ENCODE measurements around the gene DPYSL3. TPM values are rescaled to one million over a fixed set of nuclear protein-coding genes. Genes with fewer than 3 reads are reported as not detected.

DPYSL3 gene
- polyA plus RNA-seq, 1 of the 3 experiments (the other 2 are of a cell fraction): 123 TPM

DNA sequence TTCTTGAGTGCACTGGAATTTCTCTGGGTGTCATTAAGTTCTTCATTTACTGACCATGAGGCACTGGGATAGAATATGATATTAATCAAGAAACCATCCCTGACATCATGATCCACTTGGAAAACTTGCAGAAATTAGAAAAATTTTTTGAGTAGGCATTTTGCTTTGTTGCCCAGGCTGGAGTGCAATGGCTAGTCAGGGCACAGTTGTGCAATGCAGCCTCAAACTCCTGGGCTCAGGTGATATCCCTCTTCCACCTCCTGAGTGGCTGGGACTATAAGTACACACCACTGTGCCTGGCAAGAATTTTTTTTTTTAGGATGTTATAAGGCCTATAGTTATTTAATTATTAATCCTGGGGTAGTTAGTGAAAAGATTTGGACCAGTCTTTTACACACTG, 168.5 kb downstream of the DPYSL3 start:
- Histone ChIP-seq H3K79me2 (ENCODE audit: insufficient read depth) (no peaks in the 10 kb centered on the region), H3K9ac (no peak overlapping the region), H3K4me2 (no peak overlapping the region), H3K27ac (ENCODE audit: low read depth in 2 of 2, low read length in 1 of 2) (no peak overlapping the region), H3K36me3 (replicated peaks in 1 of 2; ENCODE audit: control insufficient read depth in 1 of 2, insufficient read depth in 2 of 2, low read length in 1 of 2) (no peaks in the 10 kb centered on the region), H3K4me3 (ENCODE audit: low read depth in 2 of 2, low read length in 1 of 2) (no peak overlapping the region), H4K20me1 (ENCODE audit: insufficient read depth) (no peaks in the 10 kb centered on the region), H3K4me1 (ENCODE audit: control insufficient read depth in 1 of 2, insufficient read depth in 2 of 2, low read depth in 1 of 2, low read length in 1 of 2) (no peaks in the 10 kb centered on the region), H2AFZ (ENCODE audit: low read depth) (no peak overlapping the region), H3K9me2 (no peaks in the 10 kb centered on the region), H3K9me3 (no peaks in the 10 kb centered on the region), H3K27me3 (ENCODE audit: insufficient read depth) (no peaks in the 10 kb centered on the region), H3F3A (replicated peaks; ENCODE audit: insufficient read depth) (no peaks in the 10 kb centered on the region)
- POLR2A ChIA-PET: no interaction called here
- TF ChIP-seq SIN3A (IDR thresholded peaks at IDR 0.05; ENCODE audit: borderline replicate concordance, low read depth, low read length) (no peak), MXI1 (IDR thresholded peaks at IDR 0.05; ENCODE audit: low read depth, low read length) (no peak), FOSL2 (IDR thresholded peaks at IDR 0.05; ENCODE audit: borderline replicate concordance, low read depth) (no peak), ELF1 (IDR thresholded peaks at IDR 0.05) (no peak), YY1 (IDR thresholded peaks at IDR 0.05; ENCODE audit: low read depth) (no peak)
- TF ChIP-seq, protein P1, sequence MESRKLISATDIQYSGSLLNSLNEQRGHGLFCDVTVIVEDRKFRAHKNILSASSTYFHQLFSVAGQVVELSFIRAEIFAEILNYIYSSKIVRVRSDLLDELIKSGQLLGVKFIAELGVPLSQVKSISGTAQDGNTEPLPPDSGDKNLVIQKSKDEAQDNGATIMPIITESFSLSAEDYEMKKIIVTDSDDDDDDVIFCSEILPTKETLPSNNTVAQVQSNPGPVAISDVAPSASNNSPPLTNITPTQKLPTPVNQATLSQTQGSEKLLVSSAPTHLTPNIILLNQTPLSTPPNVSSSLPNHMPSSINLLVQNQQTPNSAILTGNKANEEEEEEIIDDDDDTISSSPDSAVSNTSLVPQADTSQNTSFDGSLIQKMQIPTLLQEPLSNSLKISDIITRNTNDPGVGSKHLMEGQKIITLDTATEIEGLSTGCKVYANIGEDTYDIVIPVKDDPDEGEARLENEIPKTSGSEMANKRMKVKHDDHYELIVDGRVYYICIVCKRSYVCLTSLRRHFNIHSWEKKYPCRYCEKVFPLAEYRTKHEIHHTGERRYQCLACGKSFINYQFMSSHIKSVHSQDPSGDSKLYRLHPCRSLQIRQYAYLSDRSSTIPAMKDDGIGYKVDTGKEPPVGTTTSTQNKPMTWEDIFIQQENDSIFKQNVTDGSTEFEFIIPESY (IDR thresholded peaks at IDR 0.05; ENCODE audit: borderline replicate concordance, low read depth): no peak
- CTCF ChIA-PET: no interaction called here
- DNase-seq: no peak

DNA sequence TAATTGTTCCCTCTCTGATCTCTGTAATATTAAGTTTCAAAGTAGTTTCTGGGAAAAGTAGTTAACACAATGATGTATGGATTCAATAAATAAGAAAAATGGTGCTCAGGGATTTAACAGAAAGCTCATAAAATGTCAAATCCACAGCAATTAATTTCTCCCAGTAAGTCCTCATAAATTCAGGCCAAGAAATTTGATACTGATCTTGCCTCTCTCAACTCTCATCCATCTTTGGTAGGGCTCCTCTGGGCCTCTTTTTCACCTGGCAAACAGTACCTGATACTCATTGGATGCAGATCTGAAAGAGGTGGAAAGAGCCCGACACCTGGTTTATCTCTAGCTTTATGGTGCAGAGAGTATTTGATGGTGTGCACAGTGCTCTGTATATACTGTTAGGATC, 168.9 kb downstream of the DPYSL3 start:
- POLR2A ChIA-PET: no interaction called here
- H3F3A ChIP-seq (replicated peaks; ENCODE audit: insufficient read depth): no peaks in the 10 kb centered on the region
- no peaks in the 10 kb centered on the region for H3K9me3 ChIP-seq
- TF ChIP-seq GATA2 (CRISPR knock-in tag; IDR thresholded peaks at IDR 0.05): no peak
- TF ChIP-seq, protein P2, sequence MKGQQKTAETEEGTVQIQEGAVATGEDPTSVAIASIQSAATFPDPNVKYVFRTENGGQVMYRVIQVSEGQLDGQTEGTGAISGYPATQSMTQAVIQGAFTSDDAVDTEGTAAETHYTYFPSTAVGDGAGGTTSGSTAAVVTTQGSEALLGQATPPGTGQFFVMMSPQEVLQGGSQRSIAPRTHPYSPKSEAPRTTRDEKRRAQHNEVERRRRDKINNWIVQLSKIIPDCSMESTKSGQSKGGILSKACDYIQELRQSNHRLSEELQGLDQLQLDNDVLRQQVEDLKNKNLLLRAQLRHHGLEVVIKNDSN (IDR thresholded peaks at IDR 0.05; ENCODE audit: borderline replicate concordance, low read depth): no peak
- TF ChIP-seq ELF1 (IDR thresholded peaks at IDR 0.05): no peak
- no peak for TF ChIP-seq TEAD4 (IDR thresholded peaks at IDR 0.05; ENCODE audit: borderline replicate concordance, insufficient read depth)
- no peak for TF ChIP-seq YY1 (IDR thresholded peaks at IDR 0.05; ENCODE audit: low read depth)
- no peak for TF ChIP-seq RXRA (IDR thresholded peaks at IDR 0.05; ENCODE audit: borderline replicate concordance, low read depth)
- no peak for TF ChIP-seq CHD2 (IDR thresholded peaks at IDR 0.05; ENCODE audit: low read length, partially characterized antibody)
- no peaks in the 10 kb centered on the region for H3K79me2 ChIP-seq (ENCODE audit: insufficient read depth)
- H3K4me3 ChIP-seq (ENCODE audit: low read depth in 2 of 2, low read length in 1 of 2): no peak overlapping the region
- CTCF ChIA-PET: no interaction called here
- WGBS (ENCODE audit: low lambda C conversion rate): 63% methylated on average over 1 of the region's 1 CpG
- no peak overlapping the region for H3K4me2 ChIP-seq
- H3K36me3 ChIP-seq (replicated peaks in 1 of 2; ENCODE audit: control insufficient read depth in 1 of 2, insufficient read depth in 2 of 2, low read length in 1 of 2): no peaks in the 10 kb centered on the region
- DNase-seq: no peak
- H4K20me1 ChIP-seq (ENCODE audit: insufficient read depth): no peaks in the 10 kb centered on the region
- H3K4me1 ChIP-seq (ENCODE audit: control insufficient read depth in 1 of 2, insufficient read depth in 2 of 2, low read depth in 1 of 2, low read length in 1 of 2): no peaks in the 10 kb centered on the region
- no peak overlapping the region for H3K27ac ChIP-seq (ENCODE audit: low read depth in 2 of 2, low read length in 1 of 2)
- no peak overlapping the region for H3K9ac ChIP-seq
- no peaks in the 10 kb centered on the region for H3K27me3 ChIP-seq (ENCODE audit: insufficient read depth)
- H2AFZ ChIP-seq (ENCODE audit: low read depth): no peak overlapping the region
- H3K9me2 ChIP-seq: no peaks in the 10 kb centered on the region

Small RNAs within 50 kb of the gene (small RNA-seq; reads per million reads assigned to genes)
- gene AC011373.1: 0 reads per million in 7 experiments

All from SK-N-SH (cell line).